ENCODE measurements around the gene DOC2B. TPM values are rescaled to one million over a fixed set of nuclear protein-coding genes. Genes with fewer than 3 reads are reported as not detected.

The DOC2B gene
- total and polyA plus RNA-seq, 7 donors: 0.46 to 12.5 (median 4.9) TPM

GRCh38 chr17:194828-195602, 13.6 kb upstream of the DOC2B start:
- WGBS, 2 donors: 75 to 76% methylated on average over 16 of the region's 16 CpGs
- DNase-seq: no peak

GRCh38 chr17:193841-194806, 12.7 kb upstream of the DOC2B start:
- TF ChIP-seq POLR2A (IDR thresholded peaks at IDR 0.05): no peak
- TF ChIP-seq EP300 (IDR thresholded peaks at IDR 0.05): no peak
- TF ChIP-seq POLR2AphosphoS5 (IDR thresholded peaks at IDR 0.05): peak in 1 of 4 donors; percentile 38
- no peak for DNase-seq
- intact Hi-C loops (cut with DNase I): no loop called here
- Histone ChIP-seq H3K4me3 (no peak overlapping the region), H3K27ac (no peak overlapping the region), H3K4me1 (peaks cover 0 to 15% (median 11%) of the 10 kb centered on the region in 4 donors), H3K9me3 (no peaks in the 10 kb centered on the region), H3K36me3 (no peaks in the 10 kb centered on the region), H3K27me3 (peaks cover 0 to 20% (median 10%) of the 10 kb centered on the region in 3 donors)
- WGBS, 2 donors: 52 to 65% methylated on average over 31 of the region's 31 CpGs

More at GRCh38 chr17:194828-195602, 13.6 kb upstream of the DOC2B start:
- Histone ChIP-seq H3K9me3 (no peaks in the 10 kb centered on the region), H3K27ac (no peak overlapping the region), H3K4me1 (peaks cover 0 to 22% (median 13%) of the 10 kb centered on the region in 4 donors), H3K4me3 (no peak overlapping the region), H3K36me3 (no peaks in the 10 kb centered on the region), H3K27me3 (peaks cover 0 to 24% (median 10%) of the 10 kb centered on the region in 3 donors)
- TF ChIP-seq EP300 (IDR thresholded peaks at IDR 0.05) (no peak), POLR2AphosphoS5 (IDR thresholded peaks at IDR 0.05) (no peak), CTCF (IDR thresholded peaks at IDR 0.05) (no peak), POLR2A (IDR thresholded peaks at IDR 0.05) (no peak)
- intact Hi-C loops (cut with DNase I): no loop called here

- no peak for TF ChIP-seq EP300 (IDR thresholded peaks at IDR 0.05)
- TF ChIP-seq POLR2AphosphoS5 (IDR thresholded peaks at IDR 0.05): no peak
- TF ChIP-seq POLR2A (IDR thresholded peaks at IDR 0.05): no peak
- TF ChIP-seq CTCF (IDR thresholded peaks at IDR 0.05): no peak
- intact Hi-C loops (cut with DNase I): no loop called here
- H3K27me3 ChIP-seq: peaks cover 0 to 20% (median 10%) of the 10 kb centered on the region in 3 donors
Observed at GRCh38 chr17:193426-193810, 12.0 kb upstream of the DOC2B start.

GRCh38 chr17:192666-193425, 11.4 kb upstream of the DOC2B start:
- H3K36me3 ChIP-seq: no peaks in the 10 kb centered on the region
- no peak for TF ChIP-seq POLR2A (IDR thresholded peaks at IDR 0.05)
- no peak for TF ChIP-seq POLR2AphosphoS5 (IDR thresholded peaks at IDR 0.05)
- TF ChIP-seq CTCF (IDR thresholded peaks at IDR 0.05): no peak
- no peak for TF ChIP-seq EP300 (IDR thresholded peaks at IDR 0.05)
- H3K27me3 ChIP-seq: peaks cover 0 to 16% (median 10%) of the 10 kb centered on the region in 3 donors
- intact Hi-C loops (cut with DNase I): no loop called here
- DNase-seq: no peak
- H3K27ac ChIP-seq: no peak overlapping the region
- no peaks in the 10 kb centered on the region for H3K9me3 ChIP-seq
- 80 to 94% methylated on average over 21 of the region's 21 CpGs for WGBS, 2 donors
- H3K4me1 ChIP-seq: peaks cover 0 to 10% (median 9%) of the 10 kb centered on the region in 4 donors
- no peak overlapping the region for H3K4me3 ChIP-seq

More at GRCh38 chr17:193426-193810, 12.0 kb upstream of the DOC2B start:
- no peak overlapping the region for H3K27ac ChIP-seq
- no peak overlapping the region for H3K4me3 ChIP-seq
- no peaks in the 10 kb centered on the region for H3K36me3 ChIP-seq
- peaks cover 0 to 10% (median 9%) of the 10 kb centered on the region in 4 donors for H3K4me1 ChIP-seq
- no peaks in the 10 kb centered on the region for H3K9me3 ChIP-seq
- no peak for DNase-seq
- 89 to 94% methylated on average over 8 of the region's 8 CpGs for WGBS, 2 donors

All from sigmoid colon (tissue), 7 donors.